ENCODE data around the gene SH3TC1.
A peak's percentile ranks its signal among the peaks of the same experiment; 100 is the strongest.

The SH3TC1 gene

DNA sequence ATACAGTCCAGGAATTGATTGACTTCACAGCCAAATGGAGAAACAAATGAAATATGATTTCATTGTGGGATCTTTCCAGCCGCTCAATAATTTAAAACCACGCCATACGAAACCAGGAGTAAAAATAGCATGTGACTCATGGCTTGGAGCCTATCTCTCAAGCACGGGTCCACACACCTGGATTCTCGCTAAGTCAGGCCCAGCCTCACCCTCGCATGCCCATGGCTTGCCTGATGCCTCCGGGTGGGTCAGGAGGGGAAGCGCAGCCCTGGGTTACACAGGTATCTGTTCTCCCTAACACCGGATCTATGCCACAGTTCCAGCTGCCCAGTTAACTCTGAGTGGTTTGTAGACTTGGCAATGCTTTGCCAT, 34.9 kb upstream of the SH3TC1 start:
- DNase-seq (ENCODE audit: low spot score), result no peak

DNA sequence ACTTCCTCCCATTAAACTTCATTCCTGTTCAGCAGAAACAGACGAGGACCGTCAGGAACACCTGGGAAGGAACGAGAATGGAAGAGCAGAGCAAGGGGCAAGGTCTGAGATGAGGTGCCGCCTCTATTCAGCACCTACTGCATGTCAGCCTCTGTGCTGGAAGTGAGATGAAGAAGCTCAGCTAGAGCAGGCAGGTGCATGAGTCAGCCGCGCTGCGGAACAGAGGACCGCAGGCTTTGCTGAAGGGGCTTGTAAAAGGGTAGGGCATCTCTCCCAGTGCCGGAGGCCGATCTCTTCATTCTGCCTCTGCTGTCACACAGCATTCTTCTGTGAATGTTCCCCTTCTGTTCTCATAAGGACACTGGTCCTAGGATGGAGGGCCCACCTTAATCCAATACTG, 34.4 kb upstream of the SH3TC1 start:
- no peak for DNase-seq (ENCODE audit: low spot score)

DNA sequence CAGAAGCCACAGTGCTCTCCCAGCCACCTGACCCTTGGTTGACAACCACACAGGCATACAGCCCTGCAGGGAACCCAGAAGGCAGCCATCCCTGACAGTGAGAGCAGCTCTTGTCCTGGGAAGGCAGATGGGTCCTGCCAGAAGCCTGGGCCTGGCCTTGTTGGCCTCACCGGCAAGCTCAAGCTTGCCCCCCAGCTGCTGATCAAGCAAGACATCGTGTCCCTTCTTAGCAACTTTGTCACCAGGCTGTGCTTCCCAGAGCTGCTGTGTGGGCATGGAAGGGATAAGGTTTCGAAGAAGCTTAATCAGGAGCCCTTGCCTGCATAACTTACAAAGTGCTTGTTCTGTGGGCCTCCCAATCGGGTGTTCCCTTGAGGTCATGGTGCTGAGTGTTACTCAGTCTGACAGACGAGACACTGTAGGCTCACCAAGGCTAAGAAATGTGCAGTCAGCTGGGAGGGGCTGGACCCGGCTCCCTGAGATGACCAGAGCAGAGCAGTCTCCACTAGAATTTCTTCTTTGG, 33.7 kb upstream of the SH3TC1 start:
- DNase-seq (ENCODE audit: low spot score), result no peak

DNA sequence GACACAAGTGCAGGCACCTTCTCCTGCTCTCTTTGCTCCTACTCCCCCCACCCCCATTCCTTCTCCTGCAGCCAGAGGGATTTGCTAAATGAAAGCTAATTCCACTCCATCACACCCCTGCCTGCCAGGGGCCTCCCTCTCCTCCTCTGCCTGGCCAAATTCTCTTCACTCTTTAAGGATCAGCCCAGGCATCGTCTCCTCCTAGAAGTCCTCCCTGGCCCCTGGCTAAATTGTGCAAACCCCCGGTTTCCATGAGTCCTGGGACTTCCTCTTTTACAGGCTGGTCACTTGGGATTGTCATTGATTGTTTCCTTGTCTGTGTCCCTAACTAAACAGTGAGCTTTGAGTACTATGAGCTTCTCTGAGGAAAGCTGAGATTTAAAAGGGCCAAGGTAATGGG, 31.8 kb upstream of the SH3TC1 start:
- no peak for DNase-seq (ENCODE audit: low spot score)

DNA sequence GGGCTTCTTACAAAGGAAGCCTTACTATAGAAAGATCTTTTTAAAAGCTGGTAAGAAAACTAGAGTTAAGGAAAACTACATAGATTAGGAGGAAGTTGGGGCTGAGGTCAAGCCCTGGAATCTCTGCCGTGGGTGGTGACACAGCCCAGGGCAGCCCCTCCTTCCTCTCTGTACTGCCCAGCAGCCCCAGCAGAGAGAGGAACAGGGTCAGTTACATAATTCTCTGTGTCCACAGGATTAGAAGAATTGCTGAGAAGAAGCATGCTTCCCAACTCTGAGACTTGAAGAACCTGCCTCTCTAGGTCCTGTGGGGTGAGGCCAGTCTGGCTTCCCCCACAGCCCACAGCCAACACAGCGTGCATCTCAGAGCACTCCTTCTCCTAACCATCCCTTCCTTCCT, 31.3 kb upstream of the SH3TC1 start:
- no peak for DNase-seq (ENCODE audit: low spot score)

DNA sequence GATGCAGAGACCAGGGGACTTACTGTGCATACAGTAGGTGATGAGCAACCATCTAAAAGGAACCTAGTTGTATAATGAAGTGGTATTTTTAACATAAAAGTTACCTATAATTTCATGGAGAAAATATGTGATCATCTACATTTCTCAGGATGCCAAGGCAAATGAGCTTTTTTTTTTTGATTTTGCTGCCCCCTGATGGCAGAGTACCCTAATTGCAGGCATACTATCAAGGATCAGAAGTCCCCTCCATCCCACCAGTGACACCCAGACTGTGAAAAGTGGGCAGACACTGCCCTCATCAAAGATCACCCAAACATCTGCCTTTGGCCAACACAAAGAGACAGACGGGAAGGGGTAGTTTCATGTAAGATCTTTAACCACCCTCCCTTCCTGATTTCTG, 30.9 kb upstream of the SH3TC1 start:
- no peak for DNase-seq (ENCODE audit: low spot score)

DNA sequence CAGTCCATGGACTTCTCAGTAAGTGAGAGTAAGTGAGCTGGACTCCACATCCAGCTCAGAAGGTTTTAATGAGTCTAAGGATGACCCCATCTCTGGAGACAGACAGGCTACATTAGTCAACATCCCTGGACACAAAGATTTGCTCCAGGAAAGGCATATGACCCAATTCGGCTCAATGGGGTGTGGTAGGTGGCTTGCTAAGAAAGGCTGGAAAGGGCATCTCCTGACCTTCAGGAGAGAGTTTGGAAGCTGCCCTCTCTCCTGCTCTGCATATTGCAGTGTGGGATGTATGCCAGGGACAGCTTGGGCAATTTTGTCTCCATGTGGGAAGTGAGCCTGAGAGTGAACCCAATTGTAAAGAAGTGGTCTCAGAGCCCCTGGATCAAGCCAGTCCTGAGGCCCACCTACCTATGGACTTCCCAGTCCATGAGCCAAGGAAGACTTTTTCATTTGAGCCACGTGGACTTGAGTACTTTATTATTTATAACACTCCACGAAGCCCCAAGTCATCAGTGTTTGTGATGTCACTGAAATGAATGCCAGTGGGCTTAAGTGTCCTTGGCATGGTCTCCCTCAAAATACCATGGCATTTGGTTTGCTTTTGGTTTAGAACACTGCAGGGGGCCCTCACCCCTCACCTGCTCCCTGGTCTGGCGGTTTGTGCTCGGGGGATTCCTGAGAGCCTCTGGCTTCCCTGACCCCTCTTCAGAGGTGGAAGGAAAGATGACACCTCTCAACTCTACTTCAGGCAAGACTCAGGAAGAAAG, 30.1 kb upstream of the SH3TC1 start:
- no peak for DNase-seq (ENCODE audit: low spot score)

DNA sequence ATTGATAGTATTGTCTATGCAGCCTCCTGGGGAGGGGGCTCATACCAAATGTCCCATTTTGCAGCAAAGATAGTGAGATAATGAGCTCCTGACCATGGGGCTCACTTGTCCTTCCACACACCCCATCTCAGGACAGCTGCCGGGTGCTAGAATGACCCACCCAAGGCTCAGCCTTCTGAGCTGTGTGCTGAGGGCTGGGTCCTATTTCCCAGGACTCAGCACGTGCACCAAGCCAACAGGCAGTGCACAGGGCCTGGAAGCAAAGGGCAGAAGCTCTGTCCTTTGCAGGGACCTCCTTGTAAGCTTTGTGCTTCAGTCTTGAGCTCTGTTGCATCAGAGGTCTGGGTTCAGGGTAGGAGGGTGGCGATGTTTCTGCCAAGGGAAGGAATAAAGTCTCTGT, 29.3 kb upstream of the SH3TC1 start:
- no peak for DNase-seq (ENCODE audit: low spot score)

DNA sequence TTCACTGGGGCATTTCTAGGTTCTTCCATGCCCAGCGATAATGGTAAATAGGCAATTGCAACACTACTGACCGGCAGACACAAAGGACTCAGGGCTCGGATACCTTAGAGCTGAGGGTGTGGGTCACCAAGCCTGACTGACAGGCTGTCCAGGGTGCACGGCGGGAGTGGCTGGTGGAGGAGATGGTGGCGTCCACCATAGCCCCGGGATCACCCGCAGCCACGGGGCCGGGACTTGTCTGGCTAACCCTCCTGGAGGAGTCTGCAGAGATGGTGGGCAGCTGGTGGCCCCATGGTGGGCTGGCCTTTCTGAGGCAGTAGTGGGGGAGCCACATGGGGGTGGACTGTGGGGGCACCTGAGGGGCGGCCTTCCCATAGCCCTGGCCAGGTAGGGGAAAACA, 28.7 kb upstream of the SH3TC1 start:
- DNase-seq (ENCODE audit: low spot score), result no peak

DNA sequence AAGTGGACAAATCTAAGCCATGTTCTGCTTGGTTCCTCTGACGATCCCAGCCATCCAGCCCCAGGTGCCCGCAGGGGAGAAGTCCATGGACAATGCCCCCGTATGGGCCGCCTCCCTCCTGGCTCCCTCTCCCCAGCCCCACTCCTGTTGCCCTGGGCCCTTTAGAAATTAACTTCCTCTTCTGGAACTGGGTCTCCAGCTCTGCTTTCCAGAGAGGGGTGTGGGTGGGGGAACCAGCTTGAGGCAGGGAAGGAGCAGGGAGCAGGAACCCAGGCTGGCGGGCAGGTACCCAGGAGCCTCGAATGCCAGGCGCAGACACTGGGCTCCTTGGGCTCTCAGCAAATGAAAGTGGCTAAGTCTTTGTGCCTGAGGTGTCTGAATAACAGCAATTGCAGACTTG, 27.8 kb upstream of the SH3TC1 start:
- no peak for DNase-seq (ENCODE audit: low spot score)

DNA sequence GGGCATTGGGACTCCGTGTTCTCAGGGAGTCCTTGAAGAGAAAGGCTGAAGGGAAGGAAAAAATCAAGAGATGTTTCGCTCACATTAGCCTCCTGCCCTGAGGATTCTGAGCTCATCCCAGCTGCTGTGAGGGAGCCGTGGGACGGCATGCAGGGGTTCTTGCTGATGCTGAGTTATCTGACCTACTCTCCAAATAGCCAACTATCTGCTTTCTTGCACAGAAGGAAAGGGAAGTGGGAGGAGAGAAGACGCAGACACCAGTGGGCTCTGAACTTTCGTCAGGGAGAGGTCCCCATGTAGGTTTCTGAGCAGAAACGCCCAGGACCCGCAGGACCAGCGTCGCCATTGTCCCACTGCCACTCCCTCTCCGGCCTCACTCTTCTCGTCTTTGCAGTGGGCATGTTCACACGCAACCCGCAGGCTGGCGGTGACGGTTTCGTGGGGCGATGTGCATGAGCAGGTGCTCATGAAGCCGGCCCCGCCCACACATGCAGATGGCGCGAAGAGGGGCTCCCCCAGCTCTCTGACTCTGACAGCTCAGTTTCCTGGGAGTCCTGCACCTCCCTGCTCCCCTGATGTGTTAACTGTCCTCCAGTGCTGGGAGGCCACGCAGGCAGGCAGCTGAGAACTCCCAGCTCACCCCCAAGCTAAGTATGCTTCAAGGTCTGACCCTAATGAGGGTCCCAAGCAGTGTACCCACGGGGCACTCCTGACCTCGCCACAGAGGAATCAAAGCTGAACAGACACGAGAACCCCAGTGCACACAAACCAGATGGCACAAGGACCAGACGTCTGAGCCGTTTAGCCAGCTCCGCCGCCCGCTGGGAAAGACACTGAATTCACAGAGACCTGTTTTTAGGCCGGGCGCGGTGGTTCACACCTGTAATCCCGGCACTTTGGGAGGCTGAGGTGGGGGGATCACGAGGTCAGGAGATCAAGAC, 26.8 kb upstream of the SH3TC1 start:
- no peak for DNase-seq (ENCODE audit: low spot score)

DNA sequence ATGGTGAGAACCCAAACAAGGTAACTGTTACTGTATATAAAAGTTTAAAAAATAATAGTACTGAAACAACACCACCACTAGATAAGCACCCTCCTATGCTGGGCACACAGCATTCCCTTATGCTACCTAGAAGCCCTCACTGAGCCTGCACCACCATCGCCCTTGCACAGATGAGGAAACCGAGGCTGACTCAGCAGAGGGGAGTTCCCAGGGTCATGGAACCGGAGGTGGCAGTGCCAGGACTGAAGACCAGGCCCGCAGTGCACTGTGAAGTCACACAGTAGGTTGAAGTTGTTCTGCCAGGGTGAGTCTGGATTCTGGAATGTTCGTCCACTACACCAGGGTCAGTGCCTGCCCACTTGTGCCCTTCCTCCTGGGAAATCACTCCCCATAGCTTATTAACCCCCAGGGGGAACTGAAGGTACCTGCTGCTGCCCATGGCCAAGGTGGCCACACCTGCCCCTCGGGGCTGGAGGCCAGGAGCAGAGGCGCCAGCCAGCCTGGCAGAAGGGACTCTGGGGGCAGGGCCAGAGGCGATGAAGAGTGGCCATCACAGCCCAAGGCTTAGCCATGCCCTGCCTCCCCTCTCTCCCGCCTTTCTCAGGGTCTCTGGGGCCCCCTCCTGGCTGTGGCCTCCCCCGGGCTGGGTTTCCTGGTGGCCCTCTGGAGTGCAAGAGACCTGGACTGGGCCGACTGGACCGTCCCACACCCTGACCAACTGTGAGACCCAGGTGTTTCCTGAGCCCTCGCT, 25.4 kb upstream of the SH3TC1 start:
- DNase-seq (ENCODE audit: low spot score), result no peak

DNA sequence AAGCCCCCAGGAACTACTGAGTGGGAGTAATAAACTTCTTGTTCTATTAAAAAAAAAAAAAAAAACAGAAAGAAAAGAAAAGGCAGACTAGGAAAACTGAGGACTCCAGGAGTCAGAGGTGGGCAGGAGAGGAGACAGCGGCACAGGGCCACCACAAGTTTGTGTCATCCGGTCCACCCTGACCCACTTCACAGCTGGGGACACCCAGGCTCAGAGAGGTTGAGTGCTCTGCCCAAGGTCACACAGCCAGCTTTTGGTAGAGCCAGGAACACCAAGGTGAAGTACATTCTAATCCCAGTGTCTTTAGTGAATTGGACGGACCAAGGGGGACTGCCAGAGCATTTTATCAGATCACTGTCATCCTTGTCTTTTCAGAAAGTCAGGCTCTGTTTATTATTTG, 24.1 kb upstream of the SH3TC1 start:
- DNase-seq (ENCODE audit: low spot score), result no peak

DNA sequence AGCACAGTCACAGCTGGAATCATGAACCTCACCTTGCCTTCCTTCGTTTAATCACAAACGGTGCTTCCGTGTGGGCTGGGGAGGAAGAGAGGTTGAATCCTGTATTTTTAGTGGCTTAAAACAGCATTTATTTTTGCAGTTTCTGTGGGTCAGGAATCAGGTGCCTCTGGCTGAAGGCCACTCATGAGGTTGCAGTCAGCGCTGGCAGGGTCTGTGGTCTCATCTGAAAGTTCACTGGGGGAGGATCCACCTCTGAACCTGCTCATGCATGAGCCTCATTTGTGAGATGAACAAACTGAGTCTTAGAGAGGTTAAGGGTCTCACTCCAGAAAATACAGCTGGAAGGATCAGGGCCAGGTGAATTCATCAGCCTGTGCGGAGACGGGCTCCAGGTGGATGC, 23.4 kb upstream of the SH3TC1 start:
- no peak for DNase-seq (ENCODE audit: low spot score)

DNA sequence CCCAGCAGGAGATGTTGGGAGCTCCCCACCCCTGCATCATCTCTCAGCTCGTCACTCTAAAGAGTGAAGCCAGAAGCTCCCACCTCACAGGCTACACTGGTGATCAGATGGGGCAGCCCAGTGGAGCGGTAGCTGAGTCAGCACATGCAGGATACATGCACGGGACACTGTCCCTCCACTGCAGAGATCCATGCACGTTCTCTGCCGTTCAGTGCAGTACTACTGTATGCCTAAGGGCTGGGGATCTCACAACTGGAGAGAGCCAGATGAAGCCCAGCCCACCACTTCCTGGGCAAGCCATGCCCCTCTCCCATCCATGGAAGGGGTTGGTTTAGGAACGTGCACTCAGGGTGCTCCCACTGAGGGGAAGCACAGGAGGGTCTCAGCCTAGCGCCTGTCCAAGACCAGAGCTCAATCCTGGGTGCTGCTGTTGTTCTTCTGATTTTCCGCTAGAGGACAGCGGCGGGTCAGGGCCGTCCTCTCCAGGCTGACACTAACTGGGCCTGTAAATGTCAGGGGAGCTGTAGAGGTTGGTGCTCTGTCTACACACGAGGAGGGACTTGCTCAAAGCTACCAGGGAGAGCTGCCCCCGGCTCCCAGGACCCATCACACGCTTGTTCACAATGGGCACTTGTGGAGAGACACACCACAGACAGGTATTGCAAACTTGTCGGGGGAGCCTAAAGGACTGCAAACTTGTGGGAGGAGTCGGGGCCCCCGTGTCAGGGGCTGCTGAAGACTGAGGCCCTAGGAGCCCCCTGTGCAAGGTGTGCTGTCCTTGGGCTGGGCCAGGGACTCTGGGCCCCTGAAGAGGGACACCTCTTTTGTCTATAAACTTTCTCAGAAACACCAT, 22.3 kb upstream of the SH3TC1 start:
- DNase-seq (ENCODE audit: low spot score), result peak; percentile 57

DNA sequence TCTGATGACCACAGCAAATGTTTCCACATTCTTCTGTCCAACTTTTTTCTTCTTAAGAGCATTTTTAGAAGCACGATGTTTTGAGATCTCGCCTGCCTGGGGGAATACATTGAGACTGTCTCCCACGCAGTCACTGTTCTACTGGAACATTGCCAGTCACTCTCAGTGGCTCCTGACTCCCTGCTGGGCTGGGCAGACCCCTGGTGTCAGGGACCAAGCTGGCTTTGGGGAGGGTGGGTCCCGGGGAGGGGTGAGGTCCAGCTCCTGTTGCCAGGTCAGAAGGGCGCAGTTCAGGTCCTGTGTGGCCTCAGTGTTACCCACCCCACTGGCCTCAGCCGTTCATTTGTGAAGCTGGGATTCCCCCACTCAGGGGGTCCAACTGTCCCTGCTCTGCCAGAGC, 21.5 kb upstream of the SH3TC1 start:
- no peak for DNase-seq (ENCODE audit: low spot score)

DNA sequence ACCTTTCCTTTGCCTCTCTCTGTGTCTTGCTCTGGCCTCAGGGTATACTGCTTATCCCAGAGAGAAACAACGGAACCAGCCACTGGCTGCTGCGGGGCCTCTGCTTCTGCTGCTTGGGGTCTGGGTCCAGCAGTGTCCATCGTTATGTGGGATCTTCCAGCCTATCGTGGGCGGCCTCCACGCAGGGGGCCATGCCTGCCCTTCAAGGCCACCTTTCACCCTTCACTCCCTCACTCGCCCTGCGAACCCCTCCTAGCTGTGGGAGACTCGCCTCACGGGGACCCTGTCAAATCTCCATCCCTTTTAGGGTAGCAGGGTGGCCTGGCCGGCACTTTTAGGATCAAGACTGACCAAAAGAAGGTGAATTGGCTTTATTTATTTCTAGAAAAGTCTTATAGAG, 21.1 kb upstream of the SH3TC1 start:
- DNase-seq (ENCODE audit: low spot score), result no peak

DNA sequence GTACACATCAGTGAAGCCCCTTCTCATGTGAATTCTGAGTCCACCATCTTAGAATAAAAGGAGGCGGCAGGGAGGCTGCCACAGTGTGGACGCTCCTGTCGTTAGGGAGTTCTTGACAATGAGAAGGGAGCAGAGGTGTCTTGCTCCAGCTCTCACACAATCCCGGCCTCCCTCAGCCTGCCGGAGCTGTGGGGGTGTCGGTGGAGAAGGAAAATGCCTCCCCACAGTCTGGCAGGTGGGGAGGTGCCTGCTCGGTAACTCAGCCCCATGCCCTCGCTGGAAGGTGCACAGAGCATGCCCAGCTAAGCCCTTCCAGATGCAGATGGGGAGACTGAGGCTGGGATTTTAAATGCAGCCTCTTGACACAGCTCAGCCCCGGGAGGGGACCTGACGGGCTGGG, 20.0 kb upstream of the SH3TC1 start:
- DNase-seq (ENCODE audit: low spot score), result no peak

DNA sequence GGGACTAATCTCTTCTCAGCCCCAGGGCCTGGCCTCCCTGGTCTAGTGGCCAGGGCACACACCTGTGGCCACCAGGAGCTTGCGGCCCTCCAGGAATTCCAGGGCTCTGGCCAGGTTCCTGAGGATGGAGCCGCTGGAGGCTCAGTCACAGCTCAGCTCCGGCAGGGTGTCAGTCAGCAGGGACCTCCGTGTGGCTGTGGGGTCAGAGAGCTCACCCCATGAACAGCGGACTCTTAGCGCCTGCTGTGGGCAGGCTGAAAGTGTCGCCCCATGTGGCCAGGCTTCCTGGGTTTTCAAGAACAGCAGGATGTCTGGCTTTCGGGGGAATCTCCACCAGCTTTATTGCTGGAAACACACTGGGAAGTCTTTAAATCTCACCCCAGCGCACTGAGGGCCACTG, 19.3 kb upstream of the SH3TC1 start:
- DNase-seq (ENCODE audit: low spot score), result no peak

DNA sequence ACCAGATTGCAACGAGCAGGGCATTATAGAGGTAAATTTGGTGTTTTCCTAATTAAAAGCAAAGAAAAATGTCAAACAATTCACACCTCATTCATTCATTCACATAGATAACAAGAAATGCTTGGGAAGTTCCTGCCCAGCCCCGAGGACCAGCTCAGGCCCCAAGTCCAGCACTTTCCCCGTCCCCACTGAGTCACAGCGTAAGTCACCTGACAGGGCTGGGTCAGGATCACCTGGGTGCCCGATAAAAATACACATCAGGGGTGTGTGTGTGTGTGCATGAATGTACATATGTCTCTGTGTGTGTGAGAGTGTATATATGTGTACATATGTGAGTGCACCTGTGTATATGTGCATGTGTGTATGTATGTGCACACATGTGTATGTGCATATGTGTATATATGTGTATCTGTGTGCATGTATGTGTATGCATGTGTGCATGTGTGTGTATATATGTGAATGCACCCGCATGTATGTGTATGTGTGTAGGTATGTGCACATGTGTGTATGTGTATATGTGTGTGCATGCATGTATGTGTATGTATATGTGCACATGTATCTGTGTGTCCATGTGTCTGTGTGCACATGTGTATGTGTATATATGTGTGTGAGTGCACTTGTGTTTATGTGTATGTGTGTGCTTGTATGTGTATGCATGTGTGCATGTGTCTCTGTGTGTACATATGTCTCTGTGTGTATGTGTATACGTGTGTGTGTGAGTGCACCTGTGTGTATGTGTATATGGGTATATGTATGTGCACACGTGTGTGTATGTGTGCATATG, 18.6 kb upstream of the SH3TC1 start:
- DNase-seq (ENCODE audit: low spot score), result no peak

DNA sequence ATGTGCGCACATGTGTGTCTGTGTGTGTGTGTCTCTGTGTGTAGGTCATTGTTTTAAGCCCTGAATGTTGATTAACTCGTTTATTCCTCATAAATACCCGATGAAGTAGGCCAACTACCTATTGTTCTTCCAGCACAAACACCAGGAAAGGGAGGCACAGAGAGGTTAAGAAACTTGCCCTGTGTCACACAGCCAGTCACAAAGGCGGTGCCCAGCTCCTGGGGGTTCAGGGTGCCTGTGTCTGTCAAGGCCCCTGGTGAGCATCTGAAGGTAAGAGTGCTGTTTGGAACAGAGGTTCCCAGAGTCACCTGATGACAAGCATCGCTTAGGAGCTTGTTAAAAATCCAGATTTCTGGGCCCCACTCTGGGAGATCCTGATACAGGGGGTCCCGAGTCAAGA, 18.0 kb upstream of the SH3TC1 start:
- no peak for DNase-seq (ENCODE audit: low spot score)
